Activated T-helper 2 cell treated with anti-CD3 and anti-CD28 coated beads, Interferon-gamma antibody, Interleukin-2, Interleukin-4, amounts not matched to agents 10 μg/mL and 5 μg/mL and 100 μg/mL, durations not matched to agents 14 hours and 24 hours and 36 hours (primary cell): Measurements from ENCODE around the gene GRK7. TPM values are rescaled to one million over a fixed set of nuclear protein-coding genes. Genes with fewer than 3 reads are reported as not detected.
A peak's percentile ranks its signal among the peaks of the same experiment; 100 is the strongest.
"Not testable (repeated sequence)": the region's sequence is repeated elsewhere in the genome, so short reads cannot be mapped to it uniquely, and the experiment has no call there.

Experiments used
- DNase-seq: peaks from one replicate; pipeline ENCODE4 v3.0.0; 2021; ENCODE audit warnings: low spot score
- H3K27ac Mint-ChIP-seq: one replicate; pipeline ENCODE4 v1.8.0; 2021; ENCODE audit warnings: mixed read lengths
- H3K27me3 Mint-ChIP-seq: one replicate; pipeline ENCODE4 v1.8.0; 2021; ENCODE audit warnings: low read depth, mixed read lengths
- H3K36me3 Mint-ChIP-seq: one replicate; pipeline ENCODE4 v1.8.0; 2021; ENCODE audit warnings: low read depth, mixed read lengths
- H3K4me1 Mint-ChIP-seq: one replicate; pipeline ENCODE4 v1.8.0; 2021; ENCODE audit warnings: low read depth, mixed read lengths
- H3K4me3 Mint-ChIP-seq: one replicate; pipeline ENCODE4 v1.8.0; 2021; ENCODE audit warnings: low read depth, mild to moderate bottlenecking, moderate library complexity, mixed read lengths
- H3K9me3 Mint-ChIP-seq: one replicate; pipeline ENCODE4 v1.8.0; 2021; ENCODE audit warnings: mixed read lengths
- intact Hi-C: fragments of 100-400 bp; cut with micrococcal nuclease; formaldehyde crosslinking; loops from one replicate; pipeline ENCODE4 v1.15.1; 2023
- total RNA-seq: library from RNA; stranded (reverse); gene quantifications from 2 replicates; pipeline ENCODE4 v1.2.3, GENCODE V29; 2022

GRK7 gene
- total RNA-seq, 1 donor from 2014 or later = not detected

- Mint-ChIP-seq H3K27ac (peak overlapping the region; percentile 83), H3K9me3 (no peaks in the 10 kb centered on the region), H3K36me3 (peaks cover 24% of the 10 kb centered on the region), H3K4me3 (peak overlapping the region; percentile 80), H3K4me1 (peaks cover 21% of the 10 kb centered on the region), H3K27me3 (peaks cover 7% of the 10 kb centered on the region)
- intact Hi-C loops = loop anchor here (1.0 to 10.0 kb wide), 9 partner anchors 59 to 709 kb away; partner anchors contain the start of genes ATP1B3 and GK5
- DNase-seq = no peak
Measured at GRCh38 chr3:141737678-141738021, 25.6 kb upstream of the GRK7 start.

GRCh38 chr3:141738022-141738890, 25.0 kb upstream of the GRK7 start, which contains the start of gene RNF7:
Gene RNF7, plus strand, starts transcription at chr3:141738298. Its CDS starts 44 bp downstream, at chr3:141738342.
- peak within 1 kb of the TSS; percentile 99 for H3K27ac Mint-ChIP-seq
- H3K27me3 Mint-ChIP-seq = peaks cover 3% of the 10 kb centered on the region
- intact Hi-C loops = loop anchor here (1.0 to 10.0 kb wide), 9 partner anchors 58 to 709 kb away; partner anchors contain the start of genes ATP1B3 and GK5
- peaks cover 29% of the 10 kb centered on the region for H3K36me3 Mint-ChIP-seq
- peak; percentile 96 for DNase-seq
- peaks cover 22% of the 10 kb centered on the region for H3K4me1 Mint-ChIP-seq
- peak within 1 kb of the TSS; percentile 99 for H3K4me3 Mint-ChIP-seq
- no peaks in the 10 kb centered on the region for H3K9me3 Mint-ChIP-seq

GRCh38 chr3:141738891-141739363, 24.3 kb upstream of the GRK7 start:
- no peaks in the 10 kb centered on the region for H3K27me3 Mint-ChIP-seq

GRCh38 chr3:141739731-141740130, 23.5 kb upstream of the GRK7 start:
- H3K4me1 Mint-ChIP-seq = peaks cover 30% of the 10 kb centered on the region
- intact Hi-C loops = loop anchor here (2.0 to 10.0 kb wide), 4 partner anchors 259 to 707 kb away; no protein-coding TSS in a partner anchor
- no peaks in the 10 kb centered on the region for H3K27me3 Mint-ChIP-seq
- H3K4me3 Mint-ChIP-seq = peak overlapping the region; percentile 99
- peak overlapping the region; percentile 42 for H3K27ac Mint-ChIP-seq
- H3K36me3 Mint-ChIP-seq = peaks cover 38% of the 10 kb centered on the region
- no peak for DNase-seq
- no peaks in the 10 kb centered on the region for H3K9me3 Mint-ChIP-seq

More at GRCh38 chr3:141738891-141739363, 24.3 kb upstream of the GRK7 start:
- Mint-ChIP-seq H3K36me3 (peaks cover 30% of the 10 kb centered on the region), H3K4me3 (peak overlapping the region; percentile 99), H3K9me3 (no peaks in the 10 kb centered on the region), H3K4me1 (peaks cover 24% of the 10 kb centered on the region), H3K27ac (peak overlapping the region; percentile 99)
- peak; percentile 18 for DNase-seq
- intact Hi-C loops = loop anchor here (1.0 to 10.0 kb wide), 9 partner anchors 57 to 708 kb away; partner anchors contain the start of genes ATP1B3 and GK5

- peaks cover 42% of the 10 kb centered on the region for H3K36me3 Mint-ChIP-seq
- no peak for DNase-seq
- intact Hi-C loops = no loop called here
- no peaks in the 10 kb centered on the region for H3K9me3 Mint-ChIP-seq
- H3K27ac Mint-ChIP-seq = no peak overlapping the region
- peak overlapping the region; percentile 99 for H3K4me3 Mint-ChIP-seq
- no peaks in the 10 kb centered on the region for H3K27me3 Mint-ChIP-seq
- H3K4me1 Mint-ChIP-seq = peaks cover 31% of the 10 kb centered on the region
Measured at GRCh38 chr3:141740349-141740748, 22.9 kb upstream of the GRK7 start.

- no peaks in the 10 kb centered on the region for H3K9me3 Mint-ChIP-seq
- peaks cover 61% of the 10 kb centered on the region for H3K36me3 Mint-ChIP-seq
- intact Hi-C loops = no loop called here
- H3K27ac Mint-ChIP-seq = no peak overlapping the region
- DNase-seq = no peak
- H3K4me3 Mint-ChIP-seq = no peak overlapping the region
- no peaks in the 10 kb centered on the region for H3K27me3 Mint-ChIP-seq
- H3K4me1 Mint-ChIP-seq = peaks cover 31% of the 10 kb centered on the region
Measured at GRCh38 chr3:141743305-141743704, 19.9 kb upstream of the GRK7 start.

GRCh38 chr3:141746962-141747361, 16.2 kb upstream of the GRK7 start:
- no peaks in the 10 kb centered on the region for H3K27me3 Mint-ChIP-seq
- no peak overlapping the region for H3K27ac Mint-ChIP-seq
- DNase-seq = no peak
- H3K4me1 Mint-ChIP-seq = peaks cover 15% of the 10 kb centered on the region
- intact Hi-C loops = no loop called here
- no peaks in the 10 kb centered on the region for H3K9me3 Mint-ChIP-seq
- H3K4me3 Mint-ChIP-seq = no peak overlapping the region
- peaks cover 55% of the 10 kb centered on the region for H3K36me3 Mint-ChIP-seq

GRCh38 chr3:141753399-141753798, 9.8 kb upstream of the GRK7 start:
- Mint-ChIP-seq H3K27me3 (no peaks in the 10 kb centered on the region), H3K36me3 (peaks cover 15% of the 10 kb centered on the region), H3K27ac (no peak overlapping the region), H3K9me3 (no peaks in the 10 kb centered on the region), H3K4me1 (no peaks in the 10 kb centered on the region), H3K4me3 (no peak overlapping the region)
- no peak for DNase-seq
- intact Hi-C loops = no loop called here

- intact Hi-C loops = no loop called here
- Mint-ChIP-seq H3K4me3 (no peak overlapping the region), H3K9me3 (no peaks in the 10 kb centered on the region), H3K36me3 (peaks cover 10% of the 10 kb centered on the region), H3K4me1 (no peaks in the 10 kb centered on the region), H3K27me3 (no peaks in the 10 kb centered on the region), H3K27ac (no peak overlapping the region)
- no peak for DNase-seq
Measured at GRCh38 chr3:141754032-141754431, 9.2 kb upstream of the GRK7 start.

- H3K27ac Mint-ChIP-seq, H3K4me1 Mint-ChIP-seq, DNase-seq, H3K36me3 Mint-ChIP-seq, H3K9me3 Mint-ChIP-seq, intact Hi-C loops, H3K4me3 Mint-ChIP-seq, H3K27me3 Mint-ChIP-seq: not testable (repeated sequence)
Measured at GRCh38 chr3:141762552-141762951, 656 bp upstream of the GRK7 start.

GRCh38 chr3:141764045-141764444, 837 bp downstream of the GRK7 start:
- H3K4me1 Mint-ChIP-seq = peaks cover 14% of the 10 kb centered on the region
- no peaks in the 10 kb centered on the region for H3K27me3 Mint-ChIP-seq
- DNase-seq = no peak
- H3K36me3 Mint-ChIP-seq = no peaks in the 10 kb centered on the region
- intact Hi-C loops = no loop called here
- no peak overlapping the region for H3K4me3 Mint-ChIP-seq
- H3K9me3 Mint-ChIP-seq = no peaks in the 10 kb centered on the region
- no peak overlapping the region for H3K27ac Mint-ChIP-seq

- H3K4me3 Mint-ChIP-seq = no peak overlapping the region
- intact Hi-C loops = no loop called here
Measured at GRCh38 chr3:141764465-141764864, 1.3 kb downstream of the GRK7 start.

GRCh38 chr3:141764986-141765385, 1.8 kb downstream of the GRK7 start:
- intact Hi-C loops = no loop called here
- H3K4me1 Mint-ChIP-seq = peaks cover 14% of the 10 kb centered on the region
- no peak overlapping the region for H3K27ac Mint-ChIP-seq
- peaks cover 1% of the 10 kb centered on the region for H3K27me3 Mint-ChIP-seq
- H3K9me3 Mint-ChIP-seq = no peaks in the 10 kb centered on the region
- no peak overlapping the region for H3K4me3 Mint-ChIP-seq
- no peaks in the 10 kb centered on the region for H3K36me3 Mint-ChIP-seq
- DNase-seq = no peak

More at GRCh38 chr3:141764465-141764864, 1.3 kb downstream of the GRK7 start:
- Mint-ChIP-seq H3K4me1 (peaks cover 14% of the 10 kb centered on the region), H3K27ac (no peak overlapping the region), H3K36me3 (no peaks in the 10 kb centered on the region), H3K27me3 (peaks cover 1% of the 10 kb centered on the region), H3K9me3 (no peaks in the 10 kb centered on the region)
- DNase-seq = no peak
